WERI-Rb-1 (cell line): ENCODE data around the gene KDM6B.
A peak's percentile ranks its signal among the peaks of the same experiment; 100 is the strongest.

ENCODE experiments used
- DNase-seq: peaks from one replicate; pipeline ENCODE4 v3.0.0-alpha.2; 2020
- H3K27ac ChIP-seq: fragments of 250-450 bp; sonication (Bioruptor Pico); 2 replicates; pipeline ENCODE4 v1.5.1; 2020; ENCODE audit warnings: mild to moderate bottlenecking, moderate library complexity
- H3K27me3 ChIP-seq: fragments of 250-450 bp; sonication (Bioruptor Pico); 2 replicates; pipeline ENCODE4 v1.5.1; 2021; ENCODE audit warnings: mild to moderate bottlenecking, low read depth, moderate library complexity; ENCODE audit not compliant: insufficient read depth, severe bottlenecking
- H3K36me3 ChIP-seq: fragments of 250-450 bp; sonication (Bioruptor Pico); 2 replicates; pipeline ENCODE4 v1.5.1; 2020; ENCODE audit warnings: mild to moderate bottlenecking, moderate library complexity
- H3K4me3 ChIP-seq: 2 replicates; pipeline ENCODE4 v1.5.1; 2011; ENCODE audit warnings: low read depth, mild to moderate bottlenecking, control low read depth, low read length
- H3K9me3 ChIP-seq: fragments of 250-450 bp; sonication (Bioruptor Pico); 2 replicates; pipeline ENCODE4 v1.5.1; 2021; ENCODE audit warnings: mild to moderate bottlenecking, moderate library complexity; ENCODE audit not compliant: severe bottlenecking
- TF ChIP-seq, protein P1 (sequence below): IDR thresholded peaks from 2 replicates; pipeline ENCODE4 v1.5.1; 2011; ENCODE audit warnings: low read depth, mild to moderate bottlenecking, control low read depth, inconsistent platforms, low read length

Gene KDM6B, protein sequence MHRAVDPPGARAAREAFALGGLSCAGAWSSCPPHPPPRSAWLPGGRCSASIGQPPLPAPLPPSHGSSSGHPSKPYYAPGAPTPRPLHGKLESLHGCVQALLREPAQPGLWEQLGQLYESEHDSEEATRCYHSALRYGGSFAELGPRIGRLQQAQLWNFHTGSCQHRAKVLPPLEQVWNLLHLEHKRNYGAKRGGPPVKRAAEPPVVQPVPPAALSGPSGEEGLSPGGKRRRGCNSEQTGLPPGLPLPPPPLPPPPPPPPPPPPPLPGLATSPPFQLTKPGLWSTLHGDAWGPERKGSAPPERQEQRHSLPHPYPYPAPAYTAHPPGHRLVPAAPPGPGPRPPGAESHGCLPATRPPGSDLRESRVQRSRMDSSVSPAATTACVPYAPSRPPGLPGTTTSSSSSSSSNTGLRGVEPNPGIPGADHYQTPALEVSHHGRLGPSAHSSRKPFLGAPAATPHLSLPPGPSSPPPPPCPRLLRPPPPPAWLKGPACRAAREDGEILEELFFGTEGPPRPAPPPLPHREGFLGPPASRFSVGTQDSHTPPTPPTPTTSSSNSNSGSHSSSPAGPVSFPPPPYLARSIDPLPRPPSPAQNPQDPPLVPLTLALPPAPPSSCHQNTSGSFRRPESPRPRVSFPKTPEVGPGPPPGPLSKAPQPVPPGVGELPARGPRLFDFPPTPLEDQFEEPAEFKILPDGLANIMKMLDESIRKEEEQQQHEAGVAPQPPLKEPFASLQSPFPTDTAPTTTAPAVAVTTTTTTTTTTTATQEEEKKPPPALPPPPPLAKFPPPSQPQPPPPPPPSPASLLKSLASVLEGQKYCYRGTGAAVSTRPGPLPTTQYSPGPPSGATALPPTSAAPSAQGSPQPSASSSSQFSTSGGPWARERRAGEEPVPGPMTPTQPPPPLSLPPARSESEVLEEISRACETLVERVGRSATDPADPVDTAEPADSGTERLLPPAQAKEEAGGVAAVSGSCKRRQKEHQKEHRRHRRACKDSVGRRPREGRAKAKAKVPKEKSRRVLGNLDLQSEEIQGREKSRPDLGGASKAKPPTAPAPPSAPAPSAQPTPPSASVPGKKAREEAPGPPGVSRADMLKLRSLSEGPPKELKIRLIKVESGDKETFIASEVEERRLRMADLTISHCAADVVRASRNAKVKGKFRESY (N-terminal part only)

DNA sequence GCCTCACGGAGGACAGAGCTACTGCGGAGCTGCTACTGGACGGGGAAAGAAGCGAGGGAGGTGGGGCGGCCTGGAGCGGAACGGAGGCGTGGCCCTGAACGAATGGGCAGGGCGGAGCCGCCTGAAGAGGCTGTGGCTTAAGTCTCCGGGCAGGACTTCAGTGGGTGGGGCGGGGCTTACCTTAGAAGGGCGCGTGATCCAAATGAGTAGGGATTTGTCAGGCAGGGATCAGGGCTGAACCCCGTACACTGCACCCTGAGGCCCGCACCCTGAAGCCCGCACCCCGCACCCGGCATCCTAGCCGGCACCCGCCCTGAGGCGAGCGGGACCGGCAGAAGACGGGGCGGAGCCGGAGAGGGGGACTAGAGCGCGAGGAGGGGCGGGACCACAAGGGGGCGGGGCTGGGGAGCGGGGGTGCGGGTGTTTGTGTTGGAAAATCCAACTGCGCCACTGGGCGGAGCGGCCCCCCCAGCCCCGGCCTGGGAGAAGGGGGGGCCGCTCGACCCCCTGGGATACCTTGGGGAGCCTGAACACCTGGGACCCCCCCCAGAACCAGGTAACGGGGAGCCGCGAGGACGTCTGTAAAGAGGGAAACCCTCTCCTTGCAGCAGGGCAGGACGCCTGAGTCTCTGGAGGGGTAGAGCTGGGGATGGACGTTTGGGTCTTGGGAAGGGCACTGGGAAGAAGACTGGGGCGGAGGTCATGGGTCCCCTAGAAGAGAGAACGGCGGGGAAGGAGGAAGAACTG lies at the start of gene KDM6B:
TSS of gene KDM6B (plus strand) at position 423 of the 747 bp plus-strand sequence. CDS start 11,338 bp downstream, outside the sequence.
- DNase-seq = peak; percentile 93
- H3K36me3 ChIP-seq = no peaks in the 10 kb centered on the region
- H3K27ac ChIP-seq = peak within 1 kb of the TSS; percentile 77
- no peaks in the 10 kb centered on the region for H3K9me3 ChIP-seq
- H3K27me3 ChIP-seq = no peaks in the 10 kb centered on the region
- TF ChIP-seq, protein P1, sequence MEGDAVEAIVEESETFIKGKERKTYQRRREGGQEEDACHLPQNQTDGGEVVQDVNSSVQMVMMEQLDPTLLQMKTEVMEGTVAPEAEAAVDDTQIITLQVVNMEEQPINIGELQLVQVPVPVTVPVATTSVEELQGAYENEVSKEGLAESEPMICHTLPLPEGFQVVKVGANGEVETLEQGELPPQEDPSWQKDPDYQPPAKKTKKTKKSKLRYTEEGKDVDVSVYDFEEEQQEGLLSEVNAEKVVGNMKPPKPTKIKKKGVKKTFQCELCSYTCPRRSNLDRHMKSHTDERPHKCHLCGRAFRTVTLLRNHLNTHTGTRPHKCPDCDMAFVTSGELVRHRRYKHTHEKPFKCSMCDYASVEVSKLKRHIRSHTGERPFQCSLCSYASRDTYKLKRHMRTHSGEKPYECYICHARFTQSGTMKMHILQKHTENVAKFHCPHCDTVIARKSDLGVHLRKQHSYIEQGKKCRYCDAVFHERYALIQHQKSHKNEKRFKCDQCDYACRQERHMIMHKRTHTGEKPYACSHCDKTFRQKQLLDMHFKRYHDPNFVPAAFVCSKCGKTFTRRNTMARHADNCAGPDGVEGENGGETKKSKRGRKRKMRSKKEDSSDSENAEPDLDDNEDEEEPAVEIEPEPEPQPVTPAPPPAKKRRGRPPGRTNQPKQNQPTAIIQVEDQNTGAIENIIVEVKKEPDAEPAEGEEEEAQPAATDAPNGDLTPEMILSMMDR = no peak
- peak within 1 kb of the TSS; percentile 58 for H3K4me3 ChIP-seq

DNA sequence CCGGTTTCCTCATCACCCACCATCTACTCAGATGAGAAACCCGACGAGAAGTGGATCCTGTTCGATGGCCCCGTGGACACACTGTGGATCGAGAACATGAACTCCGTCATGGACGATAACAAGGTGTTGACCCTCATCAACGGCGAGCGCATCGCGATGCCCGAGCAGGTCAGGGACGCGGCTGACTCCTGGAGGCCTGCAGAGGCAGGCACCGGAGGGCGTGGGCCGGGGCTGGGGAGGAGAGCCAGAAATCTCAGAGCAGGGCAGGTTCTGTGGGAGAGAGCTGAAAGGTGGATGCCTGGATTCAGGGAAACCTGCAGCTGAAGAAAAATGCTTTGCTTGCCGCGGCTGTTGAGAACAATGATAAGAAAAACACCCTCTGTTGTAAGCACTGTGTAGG lies 47.2 kb upstream of the KDM6B start:
- DNase-seq = no peak
- Histone ChIP-seq H3K9me3 (no peaks in the 10 kb centered on the region), H3K27ac (no peak overlapping the region), H3K36me3 (no peaks in the 10 kb centered on the region), H3K27me3 (no peaks in the 10 kb centered on the region), H3K4me3 (no peak overlapping the region)
- TF ChIP-seq, protein P1 = no peak

DNA sequence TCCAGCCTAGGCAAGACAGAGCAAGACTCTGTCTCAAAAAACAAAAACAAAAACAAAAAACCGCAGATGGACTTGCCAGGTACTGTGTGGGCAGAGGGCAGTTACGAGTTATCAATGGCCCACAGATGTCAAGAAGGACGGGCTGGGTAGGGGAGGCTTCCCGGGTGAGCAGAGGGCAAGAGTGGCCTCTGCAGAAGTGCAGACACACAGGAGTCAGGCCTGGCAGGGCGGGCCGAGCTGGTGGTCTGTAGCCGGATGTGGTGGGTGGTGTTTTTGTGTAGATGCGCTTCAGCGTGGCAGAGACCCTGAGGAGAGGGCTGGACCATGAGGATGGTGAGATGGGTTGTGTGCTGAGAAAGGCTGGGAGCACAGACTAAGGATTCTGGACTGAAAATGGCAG lies 44.9 kb upstream of the KDM6B start:
- no peaks in the 10 kb centered on the region for H3K9me3 ChIP-seq
- H3K4me3 ChIP-seq = no peak overlapping the region
- no peaks in the 10 kb centered on the region for H3K36me3 ChIP-seq
- no peak for DNase-seq
- H3K27ac ChIP-seq = no peak overlapping the region
- no peaks in the 10 kb centered on the region for H3K27me3 ChIP-seq
- TF ChIP-seq, protein P1 = no peak

DNA sequence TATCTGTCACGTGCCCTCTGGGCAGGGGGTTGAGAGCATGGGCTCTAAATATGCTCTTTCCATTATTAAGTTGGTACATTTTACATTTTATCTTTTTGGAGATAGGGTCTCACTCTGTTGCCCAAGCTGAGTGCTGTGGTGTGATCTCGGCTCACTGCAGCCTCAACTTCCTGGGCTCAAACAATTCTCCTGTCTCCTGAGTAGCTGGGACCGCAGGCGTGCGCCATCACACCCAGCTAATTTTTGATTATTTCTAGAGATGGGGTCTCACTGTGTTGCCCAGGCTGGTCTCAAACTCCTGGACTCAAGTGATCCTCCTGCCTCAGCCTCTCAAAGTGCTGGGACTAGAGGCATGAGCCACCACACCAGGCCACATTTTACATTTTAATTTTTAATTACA lies 43.9 kb upstream of the KDM6B start:
- H3K4me3 ChIP-seq = no peak overlapping the region
- H3K9me3 ChIP-seq = no peaks in the 10 kb centered on the region
- no peaks in the 10 kb centered on the region for H3K27me3 ChIP-seq

DNA sequence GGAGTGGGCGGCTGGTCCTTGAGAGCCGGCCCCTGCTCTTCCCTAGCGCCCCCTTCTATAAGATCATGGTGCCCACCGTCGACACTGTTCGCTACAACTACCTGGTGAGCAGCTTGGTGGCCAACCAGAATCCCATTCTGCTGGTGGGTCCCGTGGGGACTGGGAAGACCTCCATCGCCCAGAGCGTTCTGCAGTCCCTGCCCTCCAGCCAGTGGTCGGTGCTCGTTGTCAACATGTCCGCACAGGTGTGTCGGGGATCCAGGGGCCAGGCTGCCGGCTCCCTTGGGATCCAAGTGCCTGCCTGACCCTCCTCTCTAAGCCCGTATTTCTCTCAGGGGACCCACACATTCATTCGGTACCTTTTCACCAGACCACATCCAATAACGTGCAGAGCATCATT lies 41.4 kb upstream of the KDM6B start:
- Histone ChIP-seq H3K27me3 (no peaks in the 10 kb centered on the region), H3K27ac (no peak overlapping the region), H3K9me3 (no peaks in the 10 kb centered on the region), H3K36me3 (no peaks in the 10 kb centered on the region), H3K4me3 (no peak overlapping the region)
- DNase-seq = no peak
- TF ChIP-seq, protein P1 = no peak

More for the DNA sequence above, 43.9 kb upstream of the KDM6B start:
- TF ChIP-seq, protein P1 = no peak
- Histone ChIP-seq H3K27ac (no peak overlapping the region), H3K36me3 (no peaks in the 10 kb centered on the region)
- DNase-seq = no peak
